GM19328 (cell line): ENCODE results near the gene KCTD8.
"Not testable (repeated sequence)": the region's sequence is repeated elsewhere in the genome, so short reads cannot be mapped to it uniquely, and the experiment has no call there.

ENCODE experiments used
- ATAC-seq: cut with Tn5 transposase; IDR thresholded peaks from one replicate; pipeline ENCODE4 v1.9.1; 2021; ENCODE audit warnings: mild to moderate bottlenecking, moderate library complexity; ENCODE audit not compliant: unreplicated experiment

KCTD8 gene

DNA sequence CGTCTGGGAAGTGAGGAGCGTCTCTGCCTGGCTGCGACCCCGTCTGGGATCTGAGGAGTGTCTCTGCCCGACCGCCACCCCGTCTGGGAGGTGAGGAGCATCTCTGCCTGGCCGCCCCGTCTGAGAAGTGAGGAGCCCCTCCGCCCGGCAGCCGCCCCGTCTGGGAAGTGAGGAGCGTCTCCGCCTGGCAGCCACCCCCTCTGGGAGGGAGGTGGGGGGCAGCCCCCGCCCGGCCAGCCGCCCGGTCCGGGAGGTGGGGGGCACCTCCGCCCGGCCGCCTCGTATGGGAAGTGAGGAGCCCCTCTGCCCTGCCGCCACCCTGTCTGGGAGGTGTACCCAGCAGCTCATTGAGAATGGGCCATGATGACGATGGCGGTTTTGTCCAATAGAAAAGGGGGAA, 280.8 kb downstream of the KCTD8 start:
- ATAC-seq: not testable (repeated sequence)

DNA sequence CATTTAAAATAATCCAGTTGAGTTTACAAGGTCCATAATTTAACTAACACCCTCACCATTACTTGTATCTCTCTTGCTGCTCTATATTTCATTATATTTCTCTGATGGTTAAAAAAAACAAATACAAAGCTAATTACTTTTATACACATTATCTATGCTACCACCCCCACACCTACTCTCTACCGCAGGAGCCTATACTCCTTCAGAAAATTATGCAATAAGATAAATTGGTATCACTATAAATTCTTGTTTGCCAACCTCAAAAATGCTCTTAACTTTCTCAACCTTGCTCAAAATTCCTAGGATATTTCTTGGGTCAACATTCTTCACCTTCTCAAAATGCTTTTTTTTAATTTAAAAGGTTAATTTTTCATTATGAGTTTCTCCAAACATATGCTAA, 282.7 kb downstream of the KCTD8 start:
- ATAC-seq: no peak

DNA sequence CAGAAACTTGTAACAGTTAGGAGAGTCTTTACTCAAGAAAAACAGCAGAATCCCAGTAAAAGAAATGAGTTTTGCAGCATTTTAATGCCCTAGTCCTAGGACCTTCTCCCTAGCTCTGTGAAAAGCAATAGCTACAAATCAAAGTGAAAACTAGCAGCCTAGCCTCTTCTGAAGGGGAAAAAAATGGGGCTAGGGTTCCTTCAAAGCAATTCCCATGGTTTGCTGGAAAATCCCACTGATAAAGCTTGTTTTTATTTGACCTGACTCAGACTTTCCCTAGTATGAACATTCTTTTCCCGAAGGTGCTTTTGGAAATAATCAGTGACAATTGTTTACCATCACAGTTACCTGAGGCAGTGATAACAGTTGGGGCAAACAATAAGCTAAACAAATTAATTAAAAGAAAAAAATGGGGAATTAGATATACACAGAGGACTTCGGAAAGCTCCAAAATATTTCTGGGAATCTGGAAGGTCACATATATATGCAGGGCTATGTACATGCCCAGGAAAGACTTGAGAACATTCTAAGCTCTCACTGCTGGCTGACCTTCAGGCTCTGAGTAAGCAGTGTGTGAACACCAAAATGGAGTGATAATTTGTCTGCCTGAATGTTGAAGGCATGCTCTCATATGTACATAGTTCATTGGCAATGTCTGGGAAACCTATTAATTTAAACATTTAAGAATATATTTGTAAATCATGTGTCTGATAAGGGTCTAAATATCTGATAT, 285.9 kb downstream of the KCTD8 start:
- ATAC-seq: no peak

DNA sequence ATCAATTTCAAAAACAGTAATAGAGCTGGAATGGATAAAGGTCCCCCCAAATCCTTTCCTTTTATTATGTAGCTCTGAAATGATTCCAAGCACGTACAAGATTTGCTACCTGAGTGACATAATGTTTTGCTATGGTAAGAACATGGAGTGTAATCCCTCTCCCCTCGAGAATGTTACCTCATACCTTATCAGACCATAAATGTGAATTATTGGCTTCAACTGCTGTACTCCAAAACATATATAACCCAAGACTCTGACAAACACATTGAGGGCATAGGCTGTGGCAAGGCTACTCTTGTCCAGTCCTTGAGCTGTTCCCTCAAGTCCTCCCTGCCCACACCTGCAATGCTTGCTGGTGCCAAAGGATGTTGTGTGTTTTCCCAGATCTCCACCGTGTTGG, 286.9 kb downstream of the KCTD8 start:
- ATAC-seq: no peak

DNA sequence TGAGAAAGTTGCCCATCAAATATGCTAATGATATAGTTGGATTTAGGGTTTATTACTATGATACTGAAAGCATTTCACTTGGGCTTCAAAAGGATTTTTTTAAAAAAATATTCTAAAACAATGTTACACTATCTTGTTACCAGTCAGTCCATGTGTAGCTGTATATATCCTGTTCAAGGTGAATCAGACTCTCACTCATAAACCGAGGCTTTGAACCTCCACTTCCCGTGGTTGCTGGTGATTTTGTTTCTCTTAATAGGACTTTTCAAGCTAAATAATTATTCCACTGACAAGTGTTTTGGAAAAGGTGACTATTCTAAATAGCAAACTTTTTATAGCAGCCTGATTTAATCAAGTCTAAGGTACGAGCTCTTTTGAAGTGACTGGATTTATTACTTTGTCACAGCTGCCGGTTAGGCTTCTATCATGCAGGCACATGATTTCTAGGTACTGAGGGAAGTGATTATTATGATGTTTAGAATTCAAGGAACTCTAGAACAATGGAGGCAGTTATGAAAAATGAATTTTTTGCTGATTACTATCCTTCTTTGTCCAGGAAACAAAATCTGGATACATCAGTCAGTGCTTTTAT, 287.7 kb downstream of the KCTD8 start:
- ATAC-seq: no peak

DNA sequence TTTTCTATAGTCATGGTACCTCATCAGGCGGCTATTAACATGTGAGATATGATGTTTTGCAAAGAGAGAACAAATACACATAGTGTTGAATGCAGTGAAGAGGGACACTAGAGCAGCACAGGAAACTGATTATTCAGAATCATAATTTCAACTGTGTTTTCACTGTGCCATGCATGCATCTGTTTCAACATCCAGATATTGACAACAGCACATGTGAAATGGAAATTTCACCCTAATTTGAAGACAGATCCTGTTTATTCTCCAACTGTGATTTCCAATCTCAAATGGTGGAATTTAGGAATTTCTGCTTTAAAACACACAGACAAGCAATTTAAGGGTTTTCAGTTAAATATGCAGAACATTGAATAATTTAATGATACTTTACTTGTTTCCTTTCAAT, 288.6 kb downstream of the KCTD8 start:
- ATAC-seq: no peak

DNA sequence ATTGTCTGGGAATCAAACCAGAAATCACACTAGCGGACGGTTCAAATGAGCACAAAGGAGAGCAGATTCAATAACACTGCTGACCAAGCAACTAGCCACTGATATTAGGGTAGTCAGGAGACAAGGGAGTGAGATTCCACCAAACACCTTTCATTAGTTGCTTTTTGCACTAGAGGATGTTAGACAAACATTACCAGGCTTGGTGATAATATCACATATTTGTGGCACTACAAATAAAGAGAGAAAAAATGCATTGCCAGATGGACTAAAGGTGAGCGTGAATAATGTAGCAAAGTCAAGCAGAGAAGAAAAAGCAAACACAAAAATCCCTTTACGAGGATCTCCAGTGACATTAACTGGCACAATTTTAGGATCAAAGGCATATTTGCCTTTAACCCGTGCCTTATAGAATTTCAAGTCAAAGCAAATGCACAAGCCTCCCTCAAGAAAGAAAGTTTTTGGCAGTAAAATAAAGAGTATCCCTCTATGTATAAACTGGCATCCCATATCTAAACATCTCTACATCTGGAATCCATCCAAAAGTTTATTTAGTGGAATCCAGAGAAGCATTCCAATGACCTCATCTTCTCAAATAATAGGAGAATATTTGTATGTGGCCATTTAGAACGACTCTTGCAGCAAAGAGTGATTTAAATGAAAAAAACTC, 290.9 kb downstream of the KCTD8 start:
- no peak for ATAC-seq

DNA sequence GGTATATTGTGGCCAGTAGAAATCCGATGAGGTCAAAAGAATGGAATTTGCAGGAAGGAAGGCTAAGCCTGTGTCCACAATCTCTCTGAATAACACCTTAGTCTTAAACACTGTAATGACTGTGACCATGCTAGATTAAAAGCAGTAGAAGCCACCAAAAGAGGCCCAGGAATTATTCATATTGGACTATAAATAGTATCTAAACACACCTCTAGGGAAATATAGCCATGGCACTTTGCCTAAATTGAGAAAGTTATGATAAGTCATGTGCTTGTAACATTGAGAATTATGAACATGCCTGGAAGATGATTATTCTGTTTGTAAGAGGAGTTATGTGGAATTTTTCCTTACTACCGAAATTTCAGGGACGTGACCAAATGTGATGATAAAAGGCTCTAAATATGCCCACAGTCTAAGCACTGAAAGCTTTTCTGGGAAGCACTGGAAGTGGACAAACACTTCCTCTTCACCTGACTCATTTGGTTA, 298.5 kb downstream of the KCTD8 start:
- no peak for ATAC-seq

DNA sequence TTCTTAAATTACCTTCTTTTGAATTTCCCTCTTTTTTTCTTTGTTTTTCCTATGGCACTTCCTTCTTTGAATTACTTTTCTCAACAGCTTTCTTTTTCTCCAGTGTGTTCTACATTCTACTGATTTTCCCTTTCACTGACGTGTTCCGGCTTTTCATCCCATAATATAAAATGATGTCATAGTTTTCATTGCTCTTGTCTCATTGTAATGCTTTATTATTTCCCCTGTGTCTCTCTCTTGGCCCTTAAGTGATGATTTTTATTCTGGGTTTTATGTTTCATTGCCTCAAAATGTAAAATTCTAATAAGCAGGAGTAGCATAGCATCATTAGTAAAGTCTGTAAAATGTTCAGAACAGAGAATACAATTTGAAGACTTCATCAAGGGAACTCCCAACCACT, 299.3 kb downstream of the KCTD8 start:
- ATAC-seq: no peak

DNA sequence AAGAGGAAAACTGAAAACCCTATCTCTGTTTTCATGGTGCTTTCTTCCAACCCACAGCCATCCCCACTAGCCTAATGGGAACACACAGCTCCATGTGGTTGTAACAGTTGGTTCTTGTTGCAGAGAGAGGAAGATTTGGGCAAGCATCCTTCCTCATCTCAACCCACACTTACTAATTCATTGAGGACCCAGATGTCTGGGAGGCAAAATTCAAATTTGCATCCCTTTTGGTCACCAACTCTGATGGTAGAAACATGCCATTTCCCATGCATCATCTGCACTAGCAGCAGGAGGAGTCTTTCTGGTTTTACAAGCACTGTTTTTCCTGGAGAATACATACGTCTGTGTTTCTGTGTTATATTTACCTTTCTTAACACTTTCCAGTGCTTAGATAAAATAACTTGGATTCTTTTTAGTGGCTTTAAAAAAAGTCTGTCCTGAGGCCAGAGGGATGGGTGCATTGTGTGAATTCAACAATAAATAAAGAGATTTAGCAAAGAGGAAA, 301.0 kb downstream of the KCTD8 start:
- ATAC-seq: no peak

DNA sequence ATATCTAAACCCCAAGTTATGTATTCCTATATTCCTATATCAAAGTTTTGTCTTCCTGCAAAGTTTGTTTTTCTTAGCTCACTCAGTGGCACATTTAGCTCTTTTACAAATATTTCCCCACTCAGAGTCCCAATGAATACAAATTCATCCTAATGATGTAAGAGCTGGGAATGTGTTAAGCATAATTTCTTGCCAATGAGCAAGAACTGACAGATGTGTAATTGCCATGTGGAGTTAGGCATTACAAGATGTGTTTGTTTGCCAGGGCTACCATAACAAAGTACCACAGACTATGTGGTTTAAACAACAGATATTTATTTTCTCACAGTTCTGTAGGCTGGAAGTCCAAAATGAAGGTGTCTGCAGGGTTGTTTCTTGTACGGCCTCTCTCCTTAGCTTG, 302.1 kb downstream of the KCTD8 start:
- no peak for ATAC-seq

DNA sequence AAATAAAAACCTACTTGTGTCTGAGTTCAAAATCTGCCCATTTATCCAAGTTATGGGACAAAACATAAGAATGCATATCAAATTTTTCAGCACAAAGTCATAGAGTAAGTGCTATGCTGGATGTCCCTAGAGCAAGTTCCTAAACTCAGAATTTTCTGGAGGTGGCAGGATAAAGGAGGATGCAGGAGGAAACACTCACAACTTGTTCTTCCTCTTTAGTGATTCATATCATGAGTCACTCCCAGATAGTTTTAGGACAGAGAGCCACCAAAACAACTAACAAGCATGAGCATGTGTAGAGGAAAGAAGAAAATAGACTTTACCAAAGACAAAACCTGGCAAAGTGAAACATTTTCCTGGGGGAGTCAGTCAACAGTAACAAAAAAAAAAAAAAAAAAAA, 302.7 kb downstream of the KCTD8 start:
- ATAC-seq: no peak

DNA sequence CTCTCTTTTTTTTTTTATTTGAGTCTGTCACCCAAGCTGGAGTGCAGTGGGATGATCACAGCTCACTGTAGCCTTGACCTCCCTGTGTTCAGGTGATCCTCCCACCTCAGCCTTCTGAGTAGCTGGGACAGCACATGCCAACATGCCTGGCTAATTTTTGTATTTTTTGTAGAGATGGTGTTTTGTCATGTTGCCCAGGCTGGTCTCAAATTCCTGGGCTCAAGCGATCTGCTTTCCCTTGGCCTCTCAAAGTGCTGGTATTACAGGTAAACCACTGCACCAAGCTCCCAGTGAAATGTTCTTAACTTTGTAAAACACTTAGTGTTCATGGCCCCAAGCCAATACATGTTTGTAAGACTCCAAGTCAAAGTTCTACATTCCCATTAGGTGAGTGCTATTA, 316.1 kb downstream of the KCTD8 start:
- no peak for ATAC-seq
